ENCODE measurements around the gene TADA1.

Gene TADA1

GRCh38 chr1:166819974-166820373 is 56.1 kb downstream of the TADA1 start:
- H3K27me3 ChIP-seq (ENCODE audit: insufficient read depth, poor library complexity, severe bottlenecking), result peaks cover 2% of the 10 kb centered on the region
- no peak overlapping the region for H3K27ac ChIP-seq (replicated peaks)
- H3K4me3 ChIP-seq (replicated peaks; ENCODE audit: insufficient read depth, low read length), result no peak overlapping the region
- no peak for TF ChIP-seq POLR2AphosphoS5 (IDR thresholded peaks at IDR 0.05; ENCODE audit: low read depth)
- TF ChIP-seq REST (IDR thresholded peaks at IDR 0.05; ENCODE audit: insufficient replicate concordance, low read depth), result no peak
- no peak for TF ChIP-seq GABPA (IDR thresholded peaks at IDR 0.05; ENCODE audit: low read depth)
- TF ChIP-seq SPI1 (IDR thresholded peaks at IDR 0.05; ENCODE audit: borderline replicate concordance, low read depth), result no peak
- no peak for TF ChIP-seq CTCF (IDR thresholded peaks at IDR 0.05; ENCODE audit: insufficient read depth, low read length)
- DNase-seq (ENCODE audit: low read depth in 1 of 2, low spot score in 1 of 2), result no peak

- Histone ChIP-seq H3K4me3 (replicated peaks; ENCODE audit: insufficient read depth, low read length) (no peak overlapping the region), H3K27me3 (ENCODE audit: insufficient read depth, poor library complexity, severe bottlenecking) (peaks cover 2% of the 10 kb centered on the region), H3K27ac (replicated peaks) (no peak overlapping the region)
- TF ChIP-seq POLR2AphosphoS5 (IDR thresholded peaks at IDR 0.05; ENCODE audit: low read depth) (no peak), GABPA (IDR thresholded peaks at IDR 0.05; ENCODE audit: low read depth) (no peak), CTCF (IDR thresholded peaks at IDR 0.05; ENCODE audit: insufficient read depth, low read length) (no peak), REST (IDR thresholded peaks at IDR 0.05; ENCODE audit: insufficient replicate concordance, low read depth) (no peak), SPI1 (IDR thresholded peaks at IDR 0.05; ENCODE audit: borderline replicate concordance, low read depth) (no peak)
- no peak for DNase-seq (ENCODE audit: low read depth in 1 of 2, low spot score in 1 of 2)
Measured at GRCh38 chr1:166814611-166815010, 61.5 kb downstream of the TADA1 start.

GRCh38 chr1:166813508-166814223 is 62.4 kb downstream of the TADA1 start:
- Histone ChIP-seq H3K27me3 (ENCODE audit: insufficient read depth, poor library complexity, severe bottlenecking) (peaks cover 2% of the 10 kb centered on the region), H3K27ac (replicated peaks) (no peak overlapping the region), H3K4me3 (replicated peaks; ENCODE audit: insufficient read depth, low read length) (no peak overlapping the region)
- DNase-seq (ENCODE audit: low read depth in 1 of 2, low spot score in 1 of 2), result no peak
- TF ChIP-seq POLR2AphosphoS5 (IDR thresholded peaks at IDR 0.05; ENCODE audit: low read depth), result no peak
- TF ChIP-seq SPI1 (IDR thresholded peaks at IDR 0.05; ENCODE audit: borderline replicate concordance, low read depth), result no peak
- no peak for TF ChIP-seq GABPA (IDR thresholded peaks at IDR 0.05; ENCODE audit: low read depth)
- TF ChIP-seq CTCF (IDR thresholded peaks at IDR 0.05; ENCODE audit: insufficient read depth, low read length), result no peak
- TF ChIP-seq REST (IDR thresholded peaks at IDR 0.05; ENCODE audit: insufficient replicate concordance, low read depth), result no peak

All from HL-60 (cell line).